IMR-90 (cell line): ENCODE results near the gene TCAP. TPM values are rescaled to one million over a fixed set of nuclear protein-coding genes. Genes with fewer than 3 reads are reported as not detected.

Experiments
- ATAC-seq: fragments of 200-7000 bp; cut with Tn5 transposase; 2 replicates; pipeline ENCODE4 v1.9.1; 2020; ENCODE audit warnings: low read depth, mild to moderate bottlenecking, moderate library complexity
- BruUV-seq: library from RNA; stranded (reverse); fragments of 400-500 nt; replicated peaks from 2 replicates; lab custom pipeline; 2021; lab: Mats Ljungman, UMichigan
- CTCF ChIA-PET: fragments of 300-600 bp; formaldehyde crosslinking; extraction: SDS; loops from one replicate; lab custom pipeline; 2021; ENCODE audit warnings: antibody characterized with exemption; lab: Yijun Ruan, JAX
- POLR2A ChIA-PET: fragments of 300-600 bp; sonication (Branson Sonifier 250); formaldehyde crosslinking; loops from one replicate; lab custom pipeline; 2022; ENCODE audit warnings: antibody characterized with exemption; ENCODE audit not compliant: unreplicated experiment; lab: Charles Lee
- DNase-seq: peaks from one replicate; pipeline ENCODE4 v3.0.0; 2013
- H2AFZ ChIP-seq: replicated peaks from 2 replicates; pipeline ENCODE3; 2013; ENCODE audit warnings: low read length, mild to moderate bottlenecking; ENCODE audit not compliant: poor library complexity
- H2AK5ac ChIP-seq: 2 replicates; pipeline ENCODE4 v1.6.1; 2013; ENCODE audit warnings: low read depth, low read length, inconsistent platforms
- H2AK9ac ChIP-seq: replicated peaks from 2 replicates; pipeline ENCODE3; 2013; ENCODE audit warnings: mild to moderate bottlenecking, low read depth, low read length, moderate library complexity; ENCODE audit not compliant: poor library complexity
- H2BK120ac ChIP-seq: 2 replicates; pipeline ENCODE4 v1.6.1; 2013; ENCODE audit warnings: low read depth, low read length, inconsistent platforms
- H2BK15ac ChIP-seq: 3 replicates; pipeline ENCODE4 v1.6.1; 2013; ENCODE audit warnings: low read depth, low read length, inconsistent platforms
- H2BK20ac ChIP-seq: 2 replicates; pipeline ENCODE4 v1.6.1; 2013; ENCODE audit warnings: low read depth, mild to moderate bottlenecking, inconsistent platforms, low read length, moderate library complexity
- H2BK5ac ChIP-seq: 2 replicates; pipeline ENCODE4 v1.6.1; 2013; ENCODE audit warnings: mild to moderate bottlenecking, low read depth, low read length, inconsistent platforms; ENCODE audit not compliant: poor library complexity, severe bottlenecking
- H3K14ac ChIP-seq: replicated peaks from 2 replicates; pipeline ENCODE4 v1.6.1; 2013; ENCODE audit warnings: low read depth, low read length, inconsistent platforms
- H3K18ac ChIP-seq: 2 replicates; pipeline ENCODE4 v1.6.1; 2013; ENCODE audit warnings: low read depth, low read length, control low read depth
- H3K23ac ChIP-seq: 2 replicates; pipeline ENCODE4 v1.6.1; 2013; ENCODE audit warnings: low read depth, low read length, inconsistent platforms
- H3K27ac ChIP-seq: 2 replicates; pipeline ENCODE4 v1.5.1; 2013; ENCODE audit warnings: mild to moderate bottlenecking, control low read depth, low read length; ENCODE audit not compliant: insufficient read depth
- H3K27me3 ChIP-seq: 2 replicates; pipeline ENCODE4 v1.6.1; 2013; ENCODE audit warnings: low read length; ENCODE audit not compliant: control insufficient read depth, insufficient read depth
- H3K36me3 ChIP-seq: 2 replicates; pipeline ENCODE4 v1.6.1; 2013; ENCODE audit warnings: low read length, mixed read lengths; ENCODE audit not compliant: control insufficient read depth, insufficient read depth
- H3K4ac ChIP-seq: 2 replicates; pipeline ENCODE4 v1.6.1; 2013; ENCODE audit warnings: low read depth, low read length, inconsistent platforms
- H3K4me1 ChIP-seq: 2 replicates; pipeline ENCODE4 v1.6.1; 2013; ENCODE audit warnings: low read length, mixed read lengths; ENCODE audit not compliant: control insufficient read depth, insufficient read depth
- H3K4me2 ChIP-seq: 2 replicates; pipeline ENCODE4 v1.6.1; 2013; ENCODE audit warnings: low read depth, mild to moderate bottlenecking, control low read depth, low read length, moderate library complexity
- H3K4me3 ChIP-seq: 2 replicates; pipeline ENCODE4 v1.5.1; 2013; ENCODE audit warnings: low read depth, mild to moderate bottlenecking, control low read depth, low read length, moderate library complexity; ENCODE audit not compliant: insufficient read depth
- H3K56ac ChIP-seq: 2 replicates; pipeline ENCODE4 v1.6.1; 2013; ENCODE audit warnings: low read length, inconsistent platforms; ENCODE audit not compliant: insufficient read depth; ENCODE audit errors: extremely low read depth
- H3K79me1 ChIP-seq, 2 experiments: 2 replicates each; pipeline ENCODE4 v1.6.1; 2013; ENCODE audit warnings: low read length in 2 of 2, inconsistent platforms in 1 of 2, low read depth in 1 of 2
- H3K9ac ChIP-seq: 2 replicates; pipeline ENCODE4 v1.6.1; 2013; ENCODE audit warnings: low read depth, low read length, control low read depth
- H3K9me1 ChIP-seq: 2 replicates; pipeline ENCODE4 v1.6.1; 2013; ENCODE audit warnings: low read length, inconsistent platforms; ENCODE audit not compliant: insufficient read depth
- H3K9me3 ChIP-seq: 2 replicates; pipeline ENCODE4 v1.6.1; 2013; ENCODE audit warnings: low read length; ENCODE audit not compliant: control insufficient read depth, insufficient read depth
- H4K20me1 ChIP-seq: 2 replicates; pipeline ENCODE4 v1.6.1; 2013; ENCODE audit warnings: low read length, inconsistent platforms; ENCODE audit not compliant: insufficient read depth
- H4K5ac ChIP-seq: 2 replicates; pipeline ENCODE4 v1.6.1; 2013; ENCODE audit warnings: mild to moderate bottlenecking, low read depth, low read length, control low read depth
- H4K8ac ChIP-seq, 2 experiments: 2 replicates each; pipeline ENCODE4 v1.6.1; 2013; ENCODE audit warnings: low read depth in 2 of 2, low read length in 2 of 2, control low read depth in 1 of 2, inconsistent platforms in 1 of 2
- H4K91ac ChIP-seq: 2 replicates; pipeline ENCODE4 v1.6.1; 2013; ENCODE audit warnings: low read depth, low read length, inconsistent platforms; ENCODE audit not compliant: insufficient read depth
- CEBPB ChIP-seq: IDR thresholded peaks from 2 replicates; pipeline ENCODE4 v1.6.1; 2012; ENCODE audit warnings: low read depth, low read length, improper control_type of control experiment
- MAFK ChIP-seq: IDR thresholded peaks from 2 replicates; pipeline ENCODE4 v1.6.1; 2012; ENCODE audit warnings: low read depth, low read length, improper control_type of control experiment
- MAZ ChIP-seq: IDR thresholded peaks from 2 replicates; pipeline ENCODE4 v1.6.1; 2012; ENCODE audit warnings: low read depth, mild to moderate bottlenecking, low read length, improper control_type of control experiment, moderate library complexity, borderline replicate concordance
- MXI1 ChIP-seq: IDR thresholded peaks from 2 replicates; pipeline ENCODE4 v1.6.1; 2012; ENCODE audit warnings: low read depth, mild to moderate bottlenecking, low read length, moderate library complexity, borderline replicate concordance
- RCOR1 ChIP-seq: IDR thresholded peaks from 2 replicates; pipeline ENCODE4 v1.6.1; 2012; ENCODE audit warnings: mild to moderate bottlenecking, low read length, improper control_type of control experiment; ENCODE audit not compliant: insufficient replicate concordance
- WGBS, 2 experiments: methylation state at CpG; one replicate each; pipeline versions ENCODE4 v1.1.5 to v1.1.7; 2013; ENCODE audit warnings: missing lambda C conversion rate in 2 of 2; ENCODE audit not compliant: insufficient read length in 1 of 2; ENCODE audit errors: extremely low coverage in 2 of 2; 5-methylcytosine and 5-hydroxymethylcytosine counted together
- dilution Hi-C: fragments of 300-500 bp; cut with HindIII; formaldehyde crosslinking; loops from one replicate; pipeline ENCODE4 v1.14.3; 2018; ENCODE audit warnings: low sequenced_read_pairs; ENCODE audit not compliant: unreplicated experiment
- in situ Hi-C: fragments of 300-500 bp; cut with MboI; formaldehyde crosslinking; loops from 3 replicates; pipeline ENCODE4 v1.14.3; 2019; ENCODE audit warnings: low sequenced_read_pairs, inconsistent platforms, mixed read lengths
- intact Hi-C: fragments of 100-400 bp; cut with micrococcal nuclease; formaldehyde crosslinking; loops from 2 replicates; pipeline ENCODE4 v1.10.0; 2022
- polyA plus RNA-seq, 3 experiments: library from polyadenylated mRNA; depleted of rRNA; stranded (reverse); fragments of >200 nt; gene quantifications; 2 replicates each; pipeline ENCODE4 v1.2.3, GENCODE V29; 2012; ENCODE audit warnings: low replicate concordance in 1 of 3
- total RNA-seq: library from RNA; depleted of rRNA; stranded (reverse); fragments of >200 nt; gene quantifications from 2 replicates; pipeline ENCODE4 v1.2.3, GENCODE V29; 2012
- TF ChIP-seq, protein P1 (sequence below): fragments of 150-350 bp; IDR thresholded peaks from 2 replicates; pipeline ENCODE4 v1.6.1; 2017; ENCODE audit warnings: mild to moderate bottlenecking, antibody characterized with exemption, low read length, low read depth
- TF ChIP-seq, protein P2 (sequence below): fragments of 150-350 bp; IDR thresholded peaks from 2 replicates; pipeline ENCODE4 v1.6.1; 2016; ENCODE audit warnings: low read depth, mild to moderate bottlenecking, low read length, moderate library complexity, borderline replicate concordance

Gene TCAP
- total and polyA plus RNA-seq, 2 of the 4 experiments (the other 2 are of a cell fraction): under 0.01 to 0.21 TPM

DNA sequence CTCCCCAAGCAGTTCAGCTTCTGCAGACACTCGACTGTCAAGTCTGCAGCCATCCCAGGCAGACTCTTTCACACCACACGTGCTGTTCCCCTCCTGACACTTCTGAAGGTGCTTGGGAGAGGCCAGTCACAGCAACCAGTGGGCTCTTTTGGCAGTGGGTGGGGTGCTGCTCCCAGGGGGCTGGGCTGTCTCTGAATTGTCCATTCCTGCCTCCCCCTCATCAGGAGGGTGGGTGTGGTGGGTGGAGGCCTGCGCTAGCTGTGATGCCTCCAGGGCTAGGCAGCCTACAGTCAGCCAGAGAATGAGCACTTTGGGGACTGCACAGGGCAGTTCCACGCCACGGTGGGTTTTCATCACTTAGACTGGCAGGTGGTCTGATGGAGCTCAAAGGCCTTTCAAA is 17.9 kb upstream of the TCAP start:
- POLR2A ChIA-PET: no interaction called here
- Histone ChIP-seq H2BK5ac (no peak overlapping the region), H3K9me1 (peaks cover 25% of the 10 kb centered on the region), H4K91ac (no peak overlapping the region), H3K18ac (no peak overlapping the region), H2AK9ac (no peak overlapping the region), H2AFZ (no peak overlapping the region), H3K23ac (no peak overlapping the region), H2AK5ac (no peak overlapping the region), H3K9ac (no peak overlapping the region), H2BK20ac (no peak overlapping the region), H3K36me3 (0 out of 2 replicates have a peak, but pooled peaks cover 1% of the 10 kb centered on the region), H3K4me1 (peaks cover 6% of the 10 kb centered on the region; the same call in 1 of the 2 replicates), H3K79me1 (peaks cover 36 to 71% of the 10 kb centered on the region in 2 experiments), H4K5ac (no peak overlapping the region), H3K9me3 (no peaks in the 10 kb centered on the region), H3K4ac (no peak overlapping the region), H2BK15ac (no peak overlapping the region), H3K56ac (no peak overlapping the region), H3K27me3 (no peaks in the 10 kb centered on the region), H3K4me3 (no peak overlapping the region), H3K4me2 (no peak overlapping the region), H3K27ac (no peak overlapping the region), H4K20me1 (peaks cover 56% of the 10 kb centered on the region), H4K8ac (no peak overlapping the region), H2BK120ac (no peak overlapping the region), H3K14ac (no peak overlapping the region)
- no CpG with 5 or more reads among the region's 5 CpGs for WGBS, 2 experiments
- BruUV-seq: no TSS peak
- dilution Hi-C loops (no loop called here), in situ Hi-C loops (no loop called here), intact Hi-C loops (no loop called here)
- CTCF ChIA-PET: interaction anchor here (1.0 kb wide), 1 partner anchor 26 kb away, joined by 3 read pairs; no protein-coding TSS in a partner anchor
- DNase-seq: no peak
- TF ChIP-seq, protein P1, sequence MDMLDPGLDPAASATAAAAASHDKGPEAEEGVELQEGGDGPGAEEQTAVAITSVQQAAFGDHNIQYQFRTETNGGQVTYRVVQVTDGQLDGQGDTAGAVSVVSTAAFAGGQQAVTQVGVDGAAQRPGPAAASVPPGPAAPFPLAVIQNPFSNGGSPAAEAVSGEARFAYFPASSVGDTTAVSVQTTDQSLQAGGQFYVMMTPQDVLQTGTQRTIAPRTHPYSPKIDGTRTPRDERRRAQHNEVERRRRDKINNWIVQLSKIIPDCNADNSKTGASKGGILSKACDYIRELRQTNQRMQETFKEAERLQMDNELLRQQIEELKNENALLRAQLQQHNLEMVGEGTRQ: no peak
- no peak for TF ChIP-seq MAFK
- no peak for TF ChIP-seq RCOR1
- TF ChIP-seq, protein P2, sequence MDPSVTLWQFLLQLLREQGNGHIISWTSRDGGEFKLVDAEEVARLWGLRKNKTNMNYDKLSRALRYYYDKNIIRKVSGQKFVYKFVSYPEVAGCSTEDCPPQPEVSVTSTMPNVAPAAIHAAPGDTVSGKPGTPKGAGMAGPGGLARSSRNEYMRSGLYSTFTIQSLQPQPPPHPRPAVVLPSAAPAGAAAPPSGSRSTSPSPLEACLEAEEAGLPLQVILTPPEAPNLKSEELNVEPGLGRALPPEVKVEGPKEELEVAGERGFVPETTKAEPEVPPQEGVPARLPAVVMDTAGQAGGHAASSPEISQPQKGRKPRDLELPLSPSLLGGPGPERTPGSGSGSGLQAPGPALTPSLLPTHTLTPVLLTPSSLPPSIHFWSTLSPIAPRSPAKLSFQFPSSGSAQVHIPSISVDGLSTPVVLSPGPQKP: no peak
- TF ChIP-seq MXI1: no peak
- no peak for TF ChIP-seq MAZ
- TF ChIP-seq CEBPB: no peak
- ATAC-seq: no peak
